HTR-8/SVneo (cell line): ENCODE results near the gene GRIN3A.
A peak's percentile ranks its signal among the peaks of the same experiment; 100 is the strongest.

Experiments used
- DNase-seq: peaks from one replicate; pipeline ENCODE4 v3.0.0; 2011; ENCODE audit warnings: low spot score, mixed read lengths; ENCODE audit not compliant: insufficient read length
- FAIRE-seq: peaks from 2 replicates; lab custom pipeline; 2011; peaks lifted over from hg19 to GRCh38; lab: Jason Lieb, UNC

The GRIN3A gene

DNA sequence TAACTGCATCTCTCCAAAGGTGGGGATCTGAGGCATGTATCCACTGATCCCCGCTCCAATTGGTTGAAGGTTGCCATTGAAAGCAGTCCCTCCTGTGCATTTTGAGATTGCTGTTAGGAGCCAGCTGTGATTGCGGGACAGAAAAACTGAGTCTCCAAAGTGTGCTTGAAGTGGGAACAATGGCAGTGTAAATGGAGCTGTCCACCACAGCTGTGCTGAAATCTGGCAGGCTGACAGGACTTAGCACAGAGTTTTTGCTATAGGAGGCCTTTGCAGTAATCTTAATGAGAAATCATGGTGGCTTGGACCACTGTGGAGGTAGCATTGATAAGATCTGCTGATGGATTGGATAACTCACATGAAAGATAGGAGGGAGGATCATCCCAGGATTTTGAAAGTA is 201.5 kb downstream of the GRIN3A start:
- DNase-seq: no peak
- no peak for FAIRE-seq

- DNase-seq: no peak
- FAIRE-seq: no peak
These were observed 202.1 kb downstream of the GRIN3A start for GRCh38 chr9:101536351-101536750.

- no peak for FAIRE-seq
- DNase-seq: peak; percentile 87
These were observed 204.9 kb downstream of the GRIN3A start, which contains the start of gene RNF20 for GRCh38 chr9:101533334-101534204. RNF20 (plus strand) TSS chr9:101533853; CDS start chr9:101535424, 1,571 bp downstream.

DNA sequence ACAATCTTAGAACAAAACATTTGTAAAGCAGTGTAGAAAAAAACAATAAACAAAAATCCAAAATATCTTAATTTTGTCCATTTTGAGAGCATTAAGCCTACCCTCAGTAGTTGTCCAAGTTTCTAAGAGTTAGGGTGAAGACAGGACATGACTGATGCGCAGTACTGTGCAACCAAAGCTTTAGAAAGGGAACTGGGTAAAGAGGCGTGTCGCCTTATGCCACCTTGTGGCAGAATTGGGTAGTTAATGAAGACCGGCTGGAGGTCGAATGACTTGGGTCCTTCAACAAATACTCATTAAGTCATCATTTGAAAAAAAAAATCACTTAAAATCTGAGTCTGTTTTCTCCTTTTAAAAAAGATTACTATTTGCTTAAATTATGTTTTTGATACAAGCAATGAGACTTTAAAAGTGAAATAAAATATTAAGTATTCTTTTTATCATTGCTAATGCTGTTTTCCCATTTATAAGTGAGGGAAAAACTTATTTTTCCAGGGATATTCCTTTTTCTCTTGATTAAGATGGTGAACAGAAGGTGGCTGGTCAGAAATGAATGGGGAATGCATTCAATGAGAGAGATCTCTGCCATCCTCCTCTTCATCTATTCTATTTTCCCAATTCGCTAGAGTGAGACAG is 208.3 kb downstream of the GRIN3A start:
- no peak for FAIRE-seq
- peak; percentile 53 for DNase-seq

GRCh38 chr9:101528015-101528414 is 210.4 kb downstream of the GRIN3A start:
- DNase-seq (no peak), FAIRE-seq (no peak)

- FAIRE-seq (no peak), DNase-seq (no peak)
These were observed 211.4 kb downstream of the GRIN3A start for GRCh38 chr9:101527066-101527465.

GRCh38 chr9:101524371-101524770 is 214.1 kb downstream of the GRIN3A start:
- FAIRE-seq: no peak

More at GRCh38 chr9:101524371-101524770, 214.1 kb downstream of the GRIN3A start:
- no peak for DNase-seq
